Spleen (tissue), 11 donors: ENCODE measurements around the gene CBX2. TPM values are rescaled to one million over a fixed set of nuclear protein-coding genes. Genes with fewer than 3 reads are reported as not detected.

Experiments
- DNase-seq: peaks from one replicate; pipeline ENCODE4 v3.0.0-alpha.2; 2020
- H3K27ac ChIP-seq, 8 donors: fragments of 200-600 bp; sonication (generic) in 7 of 8; 1 replicate in 4 of 8; 2 replicates in 4 of 8; pipeline versions ENCODE4 v1.5.0 to v1.8.0; 2016 to 2021; ENCODE audit warnings: inconsistent platforms in 4 of 8, mild to moderate bottlenecking in 4 of 8, moderate library complexity in 1 of 8
- H3K27me3 ChIP-seq, 7 donors: fragments of 200-600 bp; sonication (generic) in 6 of 7; replicated peaks in 1 of 7; 1 replicate in 4 of 7; 2 replicates in 3 of 7; pipeline versions ENCODE4 v1.5.0 to v1.8.0; 2016 to 2021; ENCODE audit warnings: inconsistent platforms in 3 of 7, mild to moderate bottlenecking in 1 of 7
- H3K36me3 ChIP-seq, 6 donors: fragments of 200-600 bp; sonication (generic) in 5 of 6; 1 replicate in 4 of 6; 2 replicates in 2 of 6; pipeline versions ENCODE4 v1.5.0 to v1.8.0; 2016 to 2021; ENCODE audit warnings: inconsistent platforms in 2 of 6
- H3K4me1 ChIP-seq, 6 donors: fragments of 200-600 bp; sonication (generic) in 5 of 6; 1 replicate in 3 of 6; 2 replicates in 3 of 6; pipeline versions ENCODE4 v1.5.0 to v1.8.0; 2016 to 2021; ENCODE audit warnings: inconsistent platforms in 3 of 6
- H3K4me3 ChIP-seq, 8 donors: fragments of 200-600 bp; sonication (generic) in 7 of 8; 1 replicate in 4 of 8; 2 replicates in 4 of 8; pipeline versions ENCODE4 v1.5.0 to v1.8.0; 2016 to 2021; ENCODE audit warnings: inconsistent platforms in 4 of 8, mild to moderate bottlenecking in 4 of 8, moderate library complexity in 2 of 8
- H3K9me3 ChIP-seq, 8 donors: fragments of 200-600 bp; sonication (generic) in 7 of 8; 1 replicate in 4 of 8; 2 replicates in 4 of 8; pipeline versions ENCODE4 v1.5.0 to v1.8.0; 2016 to 2021; ENCODE audit warnings: inconsistent platforms in 4 of 8
- POLR2A ChIP-seq, 3 donors: fragments of 450-650 bp; IDR thresholded peaks; one replicate each; pipeline ENCODE4 v1.5.1; 2017; ENCODE audit warnings: antibody characterized with exemption in 3 of 3, mild to moderate bottlenecking in 1 of 3
- POLR2AphosphoS5 ChIP-seq, 3 donors: sonication (generic); formaldehyde crosslinking; IDR thresholded peaks; one replicate each; pipeline ENCODE4 v1.5.1; 2017; ENCODE audit warnings: antibody characterized with exemption in 3 of 3
- WGBS, 5 donors: extraction: QIAGEN DNeasy Blood & Tissue Kit in 3 of 5; methylation state at CpG; one replicate each; pipeline versions ENCODE4 v1.1.5 to v1.1.7; 2013 to 2018; 5-methylcytosine and 5-hydroxymethylcytosine counted together
- intact Hi-C: fragments of 100-400 bp; cut with DNase I; formaldehyde crosslinking; loops from one replicate; pipeline ENCODE4 v1.15.0; 2023; ENCODE audit warnings: low total_unique reads
- polyA plus RNA-seq, 3 donors: library from polyadenylated mRNA; stranded (reverse); fragments of 200-250 nt; gene quantifications; one replicate each; pipeline ENCODE4 v1.2.1, GENCODE V29; 2013
- total RNA-seq, 7 donors: library from RNA; depleted of rRNA in 3 of 7; stranded (reverse); fragments of >200 nt in 3 of 7; fragmentation: NEBNext Ultra II Directional in 4 of 7; extraction: Animal tissue kit (Norgen Biotek cat#: 25700) in 4 of 7; gene quantifications; one replicate each; pipeline versions ENCODE4 v1.1.0 to v1.2.1, GENCODE V29; 2016 to 2021
- TF ChIP-seq, protein P1 (sequence below), 11 experiments: fragments of 200-600 bp in 7 of 11; fragments of 450-650 bp in 4 of 11; sonication (generic) in 4 of 11; IDR thresholded peaks in 8 of 11; conservative IDR thresholded peaks in 3 of 11; 1 replicate in 7 of 11; 2 replicates in 4 of 11; pipeline versions ENCODE4 v1.4.0 to v1.8.0; 2016 to 2021; ENCODE audit warnings: antibody characterized with exemption in 11 of 11, inconsistent platforms in 4 of 11, mild to moderate bottlenecking in 1 of 11
- donor health status: healthy with polysubstance abuse.
- donor health status: DM: no; HTN: no; CAD: no; lungs with moderate emphysema.
- donor health status: DM: no; HTN: no; CAD: no.
- donor health status: Bipolar disorder and iron deficiency.
- donor health status: healthy.
- donor health status: DM: no; HTN: no; CAD: no.
- donor health status: DM: yes; HTN: yes; CAD: no.

Gene CBX2
- total and polyA plus RNA-seq, 10 donors = 0.48 to 6.2 (median 3.3) TPM

DNA sequence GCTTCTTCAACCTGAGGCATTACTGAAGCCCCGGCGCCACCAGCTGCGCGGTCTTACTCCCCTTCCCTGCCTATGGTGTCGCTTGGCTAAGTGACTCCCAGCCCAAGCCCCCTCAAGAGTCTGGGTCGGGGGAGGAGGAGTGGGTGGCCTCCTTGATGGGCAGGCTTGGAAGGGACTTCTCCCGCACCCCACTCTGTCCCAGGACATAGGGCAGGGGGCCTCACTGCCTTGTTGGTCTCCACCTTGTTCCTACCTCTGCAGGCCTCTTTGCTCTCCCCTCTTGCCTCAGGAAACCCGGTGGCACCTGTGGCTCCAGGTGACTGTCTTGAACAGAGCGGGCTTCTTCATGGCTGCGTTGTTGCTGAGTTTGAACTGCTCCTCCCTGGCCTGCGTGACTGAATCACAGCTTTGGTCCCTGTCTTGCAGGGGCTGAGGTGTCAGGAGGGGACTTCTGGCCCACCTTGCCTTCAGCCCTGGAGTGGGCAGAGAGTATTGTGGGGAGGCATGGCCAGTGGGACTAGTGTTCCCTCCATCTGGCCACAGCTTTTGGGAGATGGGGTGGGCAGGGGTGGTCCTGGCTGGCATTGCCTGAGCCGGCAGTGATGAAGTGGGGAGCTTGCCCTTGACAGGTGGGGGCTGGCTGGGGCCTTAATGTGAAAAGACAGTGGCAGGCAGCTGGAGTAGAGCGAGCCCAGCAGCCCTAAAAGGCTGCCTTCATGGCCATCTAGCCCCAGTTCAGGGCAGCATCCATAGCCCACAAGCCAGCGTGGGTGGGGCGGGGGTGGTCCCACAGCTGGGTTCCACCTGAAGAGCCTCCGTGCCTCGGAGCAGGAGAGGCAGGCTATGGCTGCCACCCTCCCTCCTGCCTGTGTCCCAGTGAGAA is 7.3 kb downstream of the CBX2 start:
- H3K4me1 ChIP-seq = peaks cover 9 to 32% (median 22%) of the 10 kb centered on the region in 6 donors
- TF ChIP-seq, protein P1, sequence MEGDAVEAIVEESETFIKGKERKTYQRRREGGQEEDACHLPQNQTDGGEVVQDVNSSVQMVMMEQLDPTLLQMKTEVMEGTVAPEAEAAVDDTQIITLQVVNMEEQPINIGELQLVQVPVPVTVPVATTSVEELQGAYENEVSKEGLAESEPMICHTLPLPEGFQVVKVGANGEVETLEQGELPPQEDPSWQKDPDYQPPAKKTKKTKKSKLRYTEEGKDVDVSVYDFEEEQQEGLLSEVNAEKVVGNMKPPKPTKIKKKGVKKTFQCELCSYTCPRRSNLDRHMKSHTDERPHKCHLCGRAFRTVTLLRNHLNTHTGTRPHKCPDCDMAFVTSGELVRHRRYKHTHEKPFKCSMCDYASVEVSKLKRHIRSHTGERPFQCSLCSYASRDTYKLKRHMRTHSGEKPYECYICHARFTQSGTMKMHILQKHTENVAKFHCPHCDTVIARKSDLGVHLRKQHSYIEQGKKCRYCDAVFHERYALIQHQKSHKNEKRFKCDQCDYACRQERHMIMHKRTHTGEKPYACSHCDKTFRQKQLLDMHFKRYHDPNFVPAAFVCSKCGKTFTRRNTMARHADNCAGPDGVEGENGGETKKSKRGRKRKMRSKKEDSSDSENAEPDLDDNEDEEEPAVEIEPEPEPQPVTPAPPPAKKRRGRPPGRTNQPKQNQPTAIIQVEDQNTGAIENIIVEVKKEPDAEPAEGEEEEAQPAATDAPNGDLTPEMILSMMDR (IDR thresholded peaks at IDR 0.05 in 8 of 11, conservative IDR thresholded peaks at IDR 0.05 in 3 of 11) = no peak
- TF ChIP-seq POLR2AphosphoS5 (IDR thresholded peaks at IDR 0.05) (no peak), POLR2A (IDR thresholded peaks at IDR 0.05) (no peak)
- DNase-seq = no peak
- no peaks in the 10 kb centered on the region for H3K9me3 ChIP-seq
- 92 to 96% (median 94%) methylated on average over 15 to 17 of the region's 17 CpGs for WGBS, 5 donors
- no peak overlapping the region for H3K4me3 ChIP-seq
- no peak overlapping the region for H3K27ac ChIP-seq
- peaks cover 0 to 20% (median 0%) of the 10 kb centered on the region in 6 donors for H3K36me3 ChIP-seq
- intact Hi-C loops = no loop called here
- H3K27me3 ChIP-seq = peaks cover 9 to 99% (median 44%) of the 10 kb centered on the region in 7 donors

DNA sequence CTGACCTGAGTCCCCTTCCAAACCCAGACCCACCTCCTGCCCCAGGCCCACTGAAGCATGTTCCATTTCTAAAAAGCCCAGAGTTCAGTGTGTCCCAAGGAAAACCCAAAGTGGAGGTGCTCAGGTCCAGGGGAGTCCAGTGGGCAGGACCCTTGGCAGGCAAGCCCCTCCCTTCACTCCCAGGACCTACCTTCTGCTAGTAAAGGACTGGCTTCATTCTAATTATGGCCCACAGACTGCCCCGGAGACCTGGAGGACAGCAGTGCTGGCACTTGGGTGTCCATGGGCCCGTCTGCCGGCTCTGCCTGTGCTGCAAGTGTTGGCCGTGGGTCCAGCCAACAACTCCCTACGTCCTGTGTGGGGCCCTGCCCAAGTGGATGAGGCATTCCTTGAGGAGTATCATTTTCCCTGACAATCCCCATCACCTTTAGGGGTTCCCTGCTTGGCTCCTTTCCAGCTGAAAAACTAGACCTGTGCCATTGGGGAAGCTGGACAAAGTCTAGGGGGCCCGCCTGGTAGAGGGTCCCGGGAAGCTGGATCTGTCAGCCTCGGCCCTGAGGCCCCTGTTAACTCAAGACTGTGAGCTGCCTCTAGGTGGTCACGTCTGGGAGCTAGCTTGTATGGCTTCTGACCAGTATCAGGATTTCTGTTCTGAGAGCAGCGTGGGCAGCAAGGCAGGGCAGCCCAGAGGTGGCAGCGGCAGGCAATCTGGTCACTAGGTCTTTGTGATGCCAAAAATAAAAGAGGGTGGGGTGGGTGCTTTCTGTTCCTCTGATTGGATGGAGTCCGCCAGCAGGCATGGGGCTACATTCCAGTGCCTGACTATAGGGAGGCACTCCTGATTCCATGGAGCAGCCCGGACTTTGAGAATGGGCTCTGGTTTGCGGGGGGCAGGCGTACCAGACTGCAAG is 8.2 kb downstream of the CBX2 start:
- intact Hi-C loops = no loop called here
- H3K4me1 ChIP-seq = peaks cover 15 to 37% (median 30%) of the 10 kb centered on the region in 6 donors
- H3K9me3 ChIP-seq = no peaks in the 10 kb centered on the region
- H3K27ac ChIP-seq = no peak overlapping the region
- TF ChIP-seq POLR2A (IDR thresholded peaks at IDR 0.05) = no peak
- no peak for TF ChIP-seq POLR2AphosphoS5 (IDR thresholded peaks at IDR 0.05)
- TF ChIP-seq, protein P1 (IDR thresholded peaks at IDR 0.05 in 8 of 11, conservative IDR thresholded peaks at IDR 0.05 in 3 of 11) = no peak
- WGBS, 5 donors = 86 to 100% (median 92%) methylated on average over 6 to 15 of the region's 15 CpGs
- H3K4me3 ChIP-seq = no peak overlapping the region
- peaks cover 18 to 100% (median 53%) of the 10 kb centered on the region in 7 donors for H3K27me3 ChIP-seq
- peaks cover 0 to 20% (median 0%) of the 10 kb centered on the region in 6 donors for H3K36me3 ChIP-seq
- no peak for DNase-seq

DNA sequence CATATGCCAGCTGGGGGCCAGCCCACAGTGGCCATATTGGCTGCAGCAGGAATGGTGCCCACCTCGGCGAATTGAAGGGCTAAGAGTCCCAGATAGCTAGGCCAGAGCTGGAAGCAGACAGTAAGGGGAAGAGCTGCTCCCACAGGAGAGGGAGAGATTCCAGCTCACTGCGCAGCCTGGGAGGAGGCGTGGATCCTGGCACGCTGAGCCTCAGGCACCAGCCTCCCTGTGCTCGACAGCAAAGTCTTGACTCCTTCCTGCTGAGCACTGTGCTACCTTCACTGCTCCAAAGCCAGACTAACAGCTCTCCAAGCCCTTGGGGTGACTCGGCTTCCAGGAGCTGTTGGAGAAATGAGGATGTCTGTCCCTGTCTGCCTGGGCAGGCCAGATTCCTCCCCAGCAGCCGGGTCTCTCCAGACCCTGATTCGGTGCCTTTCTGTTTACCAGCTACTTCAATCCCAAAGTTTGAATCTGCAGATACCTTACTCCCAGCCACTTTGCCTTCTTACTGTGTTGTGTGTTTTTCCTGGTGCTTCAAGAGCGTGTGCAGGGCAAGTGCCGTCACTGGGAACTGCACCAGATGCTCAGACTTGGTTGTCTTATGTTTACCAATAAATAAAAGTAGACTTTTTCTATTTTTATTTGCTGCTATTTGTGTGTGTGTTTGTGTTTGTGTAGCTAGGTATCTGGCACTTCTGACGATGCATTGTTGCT is 9.1 kb downstream of the CBX2 start:
- Histone ChIP-seq H3K9me3 (no peaks in the 10 kb centered on the region), H3K4me3 (no peak overlapping the region), H3K4me1 (peaks cover 12 to 37% (median 29%) of the 10 kb centered on the region in 6 donors), H3K27ac (no peak overlapping the region), H3K36me3 (peaks cover 0 to 20% (median 0%) of the 10 kb centered on the region in 6 donors), H3K27me3 (peaks cover 24 to 100% (median 56%) of the 10 kb centered on the region in 7 donors)
- TF ChIP-seq, protein P1 (IDR thresholded peaks at IDR 0.05 in 8 of 11, conservative IDR thresholded peaks at IDR 0.05 in 3 of 11) = no peak
- TF ChIP-seq POLR2AphosphoS5 (IDR thresholded peaks at IDR 0.05) (no peak), POLR2A (IDR thresholded peaks at IDR 0.05) (no peak)
- DNase-seq = no peak
- WGBS, 5 donors = 86 to 93% (median 90%) methylated on average over 12 of the region's 12 CpGs
- intact Hi-C loops = no loop called here
